SK-N-MC (cell line): ENCODE measurements around the gene CFAP68.
"Not testable (repeated sequence)": the region's sequence is repeated elsewhere in the genome, so short reads cannot be mapped to it uniquely, and the experiment has no call there.

Source experiments
- EZH2 ChIP-seq: fragments of 200-600 bp; sonication (generic); IDR thresholded peaks from one replicate; pipeline ENCODE4 v1.6.1; 2017; ENCODE audit warnings: antibody characterized with exemption
- POLR2AphosphoS5 ChIP-seq: IDR thresholded peaks from 2 replicates; pipeline ENCODE4 v1.6.1; 2012; ENCODE audit warnings: mild to moderate bottlenecking, low read depth, low read length, borderline replicate concordance

GRCh38 chr11:111933176-111933575 is 53.8 kb downstream of the CFAP68 start:
- not testable (repeated sequence) for TF ChIP-seq EZH2, POLR2AphosphoS5
